A549 (cell line): ENCODE data around the gene AMZ1. TPM values are rescaled to one million over a fixed set of nuclear protein-coding genes. Genes with fewer than 3 reads are reported as not detected.
"Not testable (repeated sequence)": the region's sequence is repeated elsewhere in the genome, so short reads cannot be mapped to it uniquely, and the experiment has no call there.

Experiments
- ATAC-seq, 2 experiments: fragments of 200-7000 bp in 1 of 2; fragments of >200 bp in 1 of 2; cut with Nextera tagmentation in 1 of 2; cut with Tn5 transposase in 1 of 2; 3 replicates each; pipeline versions ENCODE4 v1.8.0 to v1.9.1; 2018 to 2020; ENCODE audit warnings: mild to moderate bottlenecking in 1 of 2, moderate library complexity in 1 of 2
- CTCF ChIA-PET: fragments of 300-600 bp; sonication (Branson Sonifier 250); formaldehyde crosslinking; extraction: SDS; loops from one replicate; lab custom pipeline; 2021; ENCODE audit warnings: antibody characterized with exemption, inconsistent platforms; lab: Yijun Ruan, JAX
- POLR2A ChIA-PET: fragments of 350-600 bp; formaldehyde crosslinking; extraction: SDS; loops from one replicate; lab custom pipeline; 2021; ENCODE audit warnings: antibody characterized with exemption, inconsistent platforms; lab: Yijun Ruan, JAX
- DNase-seq, 2 experiments: peaks; one replicate each; pipeline versions ENCODE4 v3.0.0 to v3.0.0-alpha.2; 2011 to 2016; ENCODE audit warnings: low read depth in 1 of 2, low spot score in 1 of 2
- FAIRE-seq: peaks from 2 replicates; lab custom pipeline; 2011; peaks lifted over from hg19 to GRCh38; lab: Jason Lieb, UNC
- H3K27ac ChIP-seq, 2 experiments: fragments of >200 bp; sonication (Bioruptor Twin); formaldehyde crosslinking; 3 replicates each; pipeline ENCODE4 v1.5.1; 2016 to 2017
- H3K4me1 ChIP-seq: fragments of >200 bp; sonication (Bioruptor Twin); formaldehyde crosslinking; 3 replicates; pipeline ENCODE4 v1.6.1; 2016
- H3K4me2 ChIP-seq: fragments of >200 bp; sonication (Bioruptor Twin); formaldehyde crosslinking; 3 replicates; pipeline ENCODE4 v1.6.1; 2016
- H3K4me3 ChIP-seq: fragments of >200 bp; sonication (Bioruptor Twin); formaldehyde crosslinking; 3 replicates; pipeline ENCODE4 v1.5.1; 2016
- H3K9me3 ChIP-seq: fragments of >200 bp; sonication (Bioruptor Twin); formaldehyde crosslinking; 3 replicates; pipeline ENCODE4 v1.6.1; 2016
- CBX2 ChIP-seq: fragments of 200-600 bp; sonication (generic); IDR thresholded peaks from 2 replicates; pipeline ENCODE4 v1.6.1; 2016; ENCODE audit warnings: low read depth, mild to moderate bottlenecking, borderline replicate concordance
- CEBPB ChIP-seq, 2 experiments: fragments of >200 bp in 1 of 2; sonication (Bioruptor Twin) in 1 of 2; formaldehyde crosslinking in 1 of 2; IDR thresholded peaks; 2 replicates each; pipeline ENCODE4 v1.6.1; 2012 to 2016
- EHF ChIP-seq: fragments of 250-450 bp; sonication (Bioruptor Pico); IDR thresholded peaks from 2 replicates; pipeline ENCODE4 v1.5.0; 2020; ENCODE audit warnings: mild to moderate bottlenecking
- EP300 ChIP-seq, 2 experiments: fragments of >200 bp; sonication (Bioruptor Twin); formaldehyde crosslinking; IDR thresholded peaks; 2 replicates in 1 of 2; 3 replicates in 1 of 2; pipeline ENCODE4 v1.6.1; 2016 to 2017
- FOXS1 ChIP-seq: fragments of 250-450 bp; sonication (Bioruptor Pico); IDR thresholded peaks from 2 replicates; pipeline ENCODE4 v1.5.0; 2020; ENCODE audit warnings: mild to moderate bottlenecking, moderate library complexity
- GATA3 ChIP-seq: IDR thresholded peaks from 2 replicates; pipeline ENCODE4 v1.6.1; 2012; ENCODE audit warnings: borderline replicate concordance
- HDAC2 ChIP-seq: fragments of 200-600 bp; sonication (generic); IDR thresholded peaks from 2 replicates; pipeline ENCODE4 v1.6.1; 2016
- HEYL ChIP-seq: fragments of 250-450 bp; sonication (Bioruptor Pico); IDR thresholded peaks from 2 replicates; pipeline ENCODE4 v1.8.0; 2021; ENCODE audit warnings: mild to moderate bottlenecking, moderate library complexity
- HOXB5 ChIP-seq: fragments of 250-450 bp; sonication (Bioruptor Pico); IDR thresholded peaks from 2 replicates; pipeline ENCODE4 v1.5.0; 2020; ENCODE audit warnings: mild to moderate bottlenecking, moderate library complexity
- MAZ ChIP-seq: fragments of 150-350 bp; IDR thresholded peaks from 2 replicates; pipeline ENCODE4 v1.6.1; 2014; ENCODE audit warnings: antibody characterized with exemption, low read depth, low read length, borderline replicate concordance
- NPAS2 ChIP-seq: fragments of 250-450 bp; sonication (Bioruptor Pico); IDR thresholded peaks from 2 replicates; pipeline ENCODE4 v1.8.0; 2022; ENCODE audit warnings: mild to moderate bottlenecking, moderate library complexity, borderline replicate concordance
- PHF8 ChIP-seq: fragments of 200-600 bp; sonication (generic); IDR thresholded peaks from 2 replicates; pipeline ENCODE4 v1.6.1; 2016; ENCODE audit warnings: low read depth, mild to moderate bottlenecking, antibody characterized with exemption, moderate library complexity, borderline replicate concordance
- POLR2AphosphoS2 ChIP-seq: conservative IDR thresholded peaks from 2 replicates; pipeline ENCODE4 v1.6.1; 2012; ENCODE audit warnings: low read length, improper control_type of control experiment, inconsistent platforms
- RAD21 ChIP-seq, 2 experiments: fragments of >200 bp in 1 of 2; sonication (Bioruptor Twin) in 1 of 2; formaldehyde crosslinking in 1 of 2; IDR thresholded peaks in 1 of 2; conservative IDR thresholded peaks in 1 of 2; 2 replicates in 1 of 2; 3 replicates in 1 of 2; pipeline ENCODE4 v1.6.1; 2012 to 2018; ENCODE audit warnings: inconsistent platforms in 1 of 2
- RCOR1 ChIP-seq: fragments of 150-350 bp; IDR thresholded peaks from 2 replicates; pipeline ENCODE4 v1.6.1; 2014; ENCODE audit warnings: antibody characterized with exemption, low read length, low read depth
- ZC3H11A ChIP-seq: fragments of 450-650 bp; IDR thresholded peaks from 2 replicates; pipeline ENCODE4 v1.6.1; 2014; ENCODE audit warnings: antibody characterized with exemption, mild to moderate bottlenecking
- WGBS: methylation state at CpG from one replicate; pipeline ENCODE4 v1.1.6; 2017; ENCODE audit errors: missing lambda C conversion rate; 5-methylcytosine and 5-hydroxymethylcytosine counted together
- polyA plus RNA-seq, 4 experiments: library from polyadenylated mRNA; depleted of rRNA in 3 of 4; stranded (reverse); fragments of >200 nt; fragmentation: RNase III in 1 of 4; extraction: RNeasy Plus Mini Kit Qiagen cat#74134 plus additional on column Dnase treatment in 1 of 4; gene quantifications; 2 replicates in 3 of 4; 3 replicates in 1 of 4; pipeline ENCODE4 v1.2.3, GENCODE V29; 2011 to 2017
- TF ChIP-seq, protein P1 (sequence below): fragments of 450-650 bp; IDR thresholded peaks from 2 replicates; pipeline ENCODE4 v1.6.1; 2014; ENCODE audit warnings: antibody characterized with exemption
- TF ChIP-seq, protein P2 (sequence below): IDR thresholded peaks from 2 replicates; pipeline ENCODE4 v1.6.1; 2012; ENCODE audit warnings: low read depth, borderline replicate concordance
- TF ChIP-seq, protein P3 (sequence below): fragments of 200-600 bp; sonication (generic); IDR thresholded peaks from 2 replicates; pipeline ENCODE4 v1.6.1; 2016; ENCODE audit warnings: antibody characterized with exemption, mild to moderate bottlenecking, moderate library complexity
- TF ChIP-seq, protein P4 (sequence below): IDR thresholded peaks from 2 replicates; pipeline ENCODE4 v1.6.1; 2012

The AMZ1 gene
- polyA plus RNA-seq, 2 of the 4 experiments (the other 2 are of a cell fraction) = 0.01 TPM; not detected in 1

DNA sequence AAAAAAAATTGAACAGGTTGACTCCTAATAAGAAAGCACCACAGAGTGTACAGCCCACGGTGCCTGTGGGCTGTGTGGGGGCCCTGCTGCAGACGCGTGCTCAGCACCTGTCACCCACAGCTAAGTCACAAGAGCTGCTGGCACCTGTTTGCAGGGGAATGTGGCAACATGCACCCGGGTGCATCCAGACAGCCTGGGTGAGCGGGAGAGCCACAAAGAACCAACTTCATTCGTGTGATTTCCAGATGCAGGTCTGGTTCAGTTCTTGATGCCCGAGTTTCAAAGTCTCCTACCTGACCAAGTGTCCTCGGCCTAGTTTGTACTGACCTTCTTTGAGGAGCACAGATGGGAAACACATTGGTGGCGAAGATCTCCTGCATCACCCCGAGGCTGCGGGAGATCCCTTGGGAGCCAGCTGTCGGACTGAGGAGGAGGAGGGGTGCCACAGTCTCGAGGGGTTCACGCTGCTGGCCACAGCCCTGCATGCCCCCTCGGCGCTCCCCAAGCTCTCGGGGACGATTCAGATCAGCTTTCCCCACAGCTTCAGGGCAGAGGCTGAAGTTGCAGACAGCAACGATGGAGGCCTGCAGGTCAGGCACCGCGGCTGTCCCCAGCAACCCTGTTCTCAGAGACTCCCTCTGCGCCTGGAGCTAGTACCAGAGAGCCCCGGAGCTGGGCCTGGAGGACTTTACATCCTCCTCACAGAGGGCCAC, 35.3 kb downstream of the AMZ1 start:
- DNase-seq (no peak), FAIRE-seq (no peak), ATAC-seq (no peak)
- POLR2A ChIA-PET = no interaction called here
- H3K4me3 ChIP-seq = no peak overlapping the region
- no peaks in the 10 kb centered on the region for H3K9me3 ChIP-seq
- 92% methylated on average over 20 of the region's 23 CpGs for WGBS
- H3K4me2 ChIP-seq = no peak overlapping the region
- H3K27ac ChIP-seq = no peak overlapping the region
- no peaks in the 10 kb centered on the region for H3K4me1 ChIP-seq
- TF ChIP-seq EP300 (IDR thresholded peaks at IDR 0.05) = no peak
- CTCF ChIA-PET = interaction anchor here (0.6 to 1.1 kb wide), 2 partner anchors 9 to 13 kb away, joined by 3 read pairs; no protein-coding TSS in a partner anchor

DNA sequence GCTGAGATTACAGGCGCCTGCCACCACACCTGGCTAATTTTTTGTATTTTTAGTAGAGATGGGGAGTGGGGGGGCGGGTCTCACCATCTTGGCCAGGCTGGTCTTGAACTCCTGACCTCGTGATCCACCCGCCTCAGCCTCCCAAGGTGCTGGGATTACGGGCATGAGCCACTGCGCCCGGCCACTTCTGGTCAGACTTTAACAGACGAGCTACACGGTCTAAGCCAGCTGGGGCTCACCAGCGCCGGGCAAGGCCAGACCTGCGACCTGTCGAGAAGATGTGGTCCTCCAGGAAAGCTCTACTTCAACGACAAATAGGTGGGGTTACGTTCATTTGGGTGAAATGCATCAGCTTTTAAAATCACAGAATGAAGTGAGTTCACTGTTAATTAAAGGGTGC, 36.0 kb downstream of the AMZ1 start:
- ATAC-seq, FAIRE-seq, DNase-seq, H3K4me1 ChIP-seq, POLR2A ChIA-PET, H3K4me3 ChIP-seq, H3K27ac ChIP-seq, H3K9me3 ChIP-seq, H3K4me2 ChIP-seq: not testable (repeated sequence)
- CTCF ChIA-PET = interaction anchor here (0.8 to 2.3 kb wide), 3 partner anchors 21 to 53 kb away, joined by 3 to 9 read pairs (median 3); no protein-coding TSS in a partner anchor
- 96% methylated on average over 15 of the region's 15 CpGs for WGBS

DNA sequence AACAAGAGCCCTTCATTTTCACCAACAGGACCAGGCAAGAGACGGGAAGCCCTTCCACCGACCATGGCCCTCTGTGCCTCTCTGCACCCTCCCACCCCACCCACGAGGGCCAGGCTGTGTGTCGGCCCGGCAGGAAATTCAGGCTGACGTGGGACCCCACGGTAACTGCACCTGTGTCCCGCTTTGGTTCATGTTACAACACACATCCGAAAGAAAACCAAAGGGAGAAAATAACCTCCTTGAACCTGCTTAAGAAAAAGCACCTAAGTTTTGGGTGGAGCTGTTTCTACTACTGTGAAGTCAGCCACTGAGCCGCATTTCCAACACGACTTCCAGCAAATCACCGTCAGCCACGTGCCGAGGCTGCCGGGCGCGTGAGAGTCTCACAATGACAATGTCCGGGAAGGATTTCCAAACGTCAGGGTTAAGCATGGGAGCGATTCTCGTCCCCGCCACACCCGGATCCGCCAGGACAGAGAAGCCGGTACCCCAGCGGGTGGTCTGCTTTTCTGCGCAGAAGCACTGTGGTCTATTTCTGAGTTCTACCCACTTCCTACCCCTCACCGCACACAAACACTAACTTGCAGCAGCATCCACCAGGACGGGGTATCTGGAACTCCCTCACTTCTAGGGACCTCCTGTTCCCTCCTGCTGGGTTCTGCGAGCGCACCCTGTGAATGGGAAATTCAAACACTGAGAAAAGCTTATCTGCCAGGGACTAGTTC, 36.6 kb downstream of the AMZ1 start:
- no peak for DNase-seq
- no peak for TF ChIP-seq CBX2
- no peak for TF ChIP-seq PHF8
- TF ChIP-seq RCOR1 = no peak
- TF ChIP-seq ZC3H11A = no peak
- TF ChIP-seq, protein P1, sequence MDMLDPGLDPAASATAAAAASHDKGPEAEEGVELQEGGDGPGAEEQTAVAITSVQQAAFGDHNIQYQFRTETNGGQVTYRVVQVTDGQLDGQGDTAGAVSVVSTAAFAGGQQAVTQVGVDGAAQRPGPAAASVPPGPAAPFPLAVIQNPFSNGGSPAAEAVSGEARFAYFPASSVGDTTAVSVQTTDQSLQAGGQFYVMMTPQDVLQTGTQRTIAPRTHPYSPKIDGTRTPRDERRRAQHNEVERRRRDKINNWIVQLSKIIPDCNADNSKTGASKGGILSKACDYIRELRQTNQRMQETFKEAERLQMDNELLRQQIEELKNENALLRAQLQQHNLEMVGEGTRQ = no peak
- TF ChIP-seq HEYL (CRISPR knock-in tag) = no peak
- no peak for TF ChIP-seq HOXB5 (CRISPR knock-in tag)
- TF ChIP-seq, protein P2, sequence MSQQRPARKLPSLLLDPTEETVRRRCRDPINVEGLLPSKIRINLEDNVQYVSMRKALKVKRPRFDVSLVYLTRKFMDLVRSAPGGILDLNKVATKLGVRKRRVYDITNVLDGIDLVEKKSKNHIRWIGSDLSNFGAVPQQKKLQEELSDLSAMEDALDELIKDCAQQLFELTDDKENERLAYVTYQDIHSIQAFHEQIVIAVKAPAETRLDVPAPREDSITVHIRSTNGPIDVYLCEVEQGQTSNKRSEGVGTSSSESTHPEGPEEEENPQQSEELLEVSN = no peak
- TF ChIP-seq FOXS1 (CRISPR knock-in tag) = no peak
- TF ChIP-seq CEBPB (IDR thresholded peaks at IDR 0.05) = no peak
- TF ChIP-seq, protein P3, sequence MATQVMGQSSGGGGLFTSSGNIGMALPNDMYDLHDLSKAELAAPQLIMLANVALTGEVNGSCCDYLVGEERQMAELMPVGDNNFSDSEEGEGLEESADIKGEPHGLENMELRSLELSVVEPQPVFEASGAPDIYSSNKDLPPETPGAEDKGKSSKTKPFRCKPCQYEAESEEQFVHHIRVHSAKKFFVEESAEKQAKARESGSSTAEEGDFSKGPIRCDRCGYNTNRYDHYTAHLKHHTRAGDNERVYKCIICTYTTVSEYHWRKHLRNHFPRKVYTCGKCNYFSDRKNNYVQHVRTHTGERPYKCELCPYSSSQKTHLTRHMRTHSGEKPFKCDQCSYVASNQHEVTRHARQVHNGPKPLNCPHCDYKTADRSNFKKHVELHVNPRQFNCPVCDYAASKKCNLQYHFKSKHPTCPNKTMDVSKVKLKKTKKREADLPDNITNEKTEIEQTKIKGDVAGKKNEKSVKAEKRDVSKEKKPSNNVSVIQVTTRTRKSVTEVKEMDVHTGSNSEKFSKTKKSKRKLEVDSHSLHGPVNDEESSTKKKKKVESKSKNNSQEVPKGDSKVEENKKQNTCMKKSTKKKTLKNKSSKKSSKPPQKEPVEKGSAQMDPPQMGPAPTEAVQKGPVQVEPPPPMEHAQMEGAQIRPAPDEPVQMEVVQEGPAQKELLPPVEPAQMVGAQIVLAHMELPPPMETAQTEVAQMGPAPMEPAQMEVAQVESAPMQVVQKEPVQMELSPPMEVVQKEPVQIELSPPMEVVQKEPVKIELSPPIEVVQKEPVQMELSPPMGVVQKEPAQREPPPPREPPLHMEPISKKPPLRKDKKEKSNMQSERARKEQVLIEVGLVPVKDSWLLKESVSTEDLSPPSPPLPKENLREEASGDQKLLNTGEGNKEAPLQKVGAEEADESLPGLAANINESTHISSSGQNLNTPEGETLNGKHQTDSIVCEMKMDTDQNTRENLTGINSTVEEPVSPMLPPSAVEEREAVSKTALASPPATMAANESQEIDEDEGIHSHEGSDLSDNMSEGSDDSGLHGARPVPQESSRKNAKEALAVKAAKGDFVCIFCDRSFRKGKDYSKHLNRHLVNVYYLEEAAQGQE = no peak
- no peak for TF ChIP-seq HDAC2
- no peak for TF ChIP-seq MAZ
- no peak for TF ChIP-seq NPAS2 (CRISPR knock-in tag)
- TF ChIP-seq RAD21 (conservative IDR thresholded peaks at IDR 0.05 in 1 of 2, IDR thresholded peaks at IDR 0.05 in 1 of 2) = no peak
- TF ChIP-seq, protein P4, sequence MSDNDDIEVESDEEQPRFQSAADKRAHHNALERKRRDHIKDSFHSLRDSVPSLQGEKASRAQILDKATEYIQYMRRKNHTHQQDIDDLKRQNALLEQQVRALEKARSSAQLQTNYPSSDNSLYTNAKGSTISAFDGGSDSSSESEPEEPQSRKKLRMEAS = no peak
- TF ChIP-seq POLR2AphosphoS2 = no peak
- TF ChIP-seq GATA3 = no peak
- TF ChIP-seq EHF (CRISPR knock-in tag) = no peak
- CTCF ChIA-PET = interaction anchor here (0.8 to 5.3 kb wide), 7 partner anchors 8 to 54 kb away, joined by 3 to 36 read pairs (median 4); no protein-coding TSS in a partner anchor
- Histone ChIP-seq H3K4me2 (no peak overlapping the region), H3K9me3 (no peaks in the 10 kb centered on the region), H3K27ac (no peak overlapping the region), H3K4me3 (no peak overlapping the region), H3K4me1 (no peaks in the 10 kb centered on the region)
- no peak for FAIRE-seq
- ATAC-seq = no peak
- 95% methylated on average over 31 of the region's 31 CpGs for WGBS
- POLR2A ChIA-PET = no interaction called here
